Measurements from ENCODE around the gene MAMSTR.

Gene MAMSTR

DNA sequence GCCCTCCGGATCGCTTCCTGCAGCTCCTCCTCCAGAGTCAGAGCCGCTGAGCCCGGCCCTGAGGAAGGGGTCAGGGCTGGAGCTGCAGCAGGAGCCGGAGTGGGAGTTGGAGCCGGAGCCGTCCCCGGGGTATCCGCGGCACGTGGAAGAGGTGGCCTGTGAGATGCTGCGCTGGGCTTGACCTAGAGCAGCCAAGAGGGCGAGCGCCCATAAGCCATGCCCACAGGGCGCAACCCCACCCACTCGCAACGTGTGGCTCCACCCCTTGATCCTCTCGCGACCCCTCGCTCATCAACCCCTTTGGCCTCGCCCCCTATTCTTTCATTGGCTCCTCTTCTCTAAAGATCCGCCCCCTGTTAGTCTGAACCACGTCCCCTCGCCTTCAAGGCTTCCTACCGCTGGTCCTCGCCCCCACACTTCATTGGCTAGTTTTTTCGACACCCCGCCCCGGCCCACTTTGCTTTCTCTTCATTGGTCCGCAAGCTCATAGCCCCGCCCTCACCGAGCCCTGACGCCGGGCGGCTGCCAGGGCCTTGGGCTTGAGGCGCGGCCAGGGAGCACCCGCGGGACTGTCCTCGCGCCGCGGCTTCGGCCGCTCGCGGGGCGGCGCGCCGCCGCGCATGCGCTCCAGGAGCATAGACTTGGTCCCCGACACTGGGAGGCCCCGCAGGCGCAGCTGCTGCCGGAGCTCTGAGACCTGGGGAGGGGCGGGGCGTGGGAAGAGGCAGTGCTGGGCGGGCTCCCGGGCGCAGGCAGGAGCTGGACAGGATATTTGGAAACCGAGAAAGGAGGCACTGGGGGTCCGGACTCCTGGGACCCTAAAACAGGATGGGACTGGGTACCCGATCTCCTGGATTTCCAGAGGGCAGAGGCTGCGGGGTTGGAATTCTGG, 5.4 kb downstream of the MAMSTR start:
- DNase-seq (ENCODE audit: low spot score) (peak; percentile 98), ATAC-seq (ENCODE audit: low read depth) (peak; percentile 88)
- Histone ChIP-seq H3K27ac (ENCODE audit: poor library complexity, severe bottlenecking) (peak overlapping the region; percentile 53), H3K36me3 (ENCODE audit: low read depth) (no peaks in the 10 kb centered on the region), H3K4me1 (ENCODE audit: insufficient read depth, poor library complexity, severe bottlenecking) (peaks cover 5% of the 10 kb centered on the region), H3K9me3 (ENCODE audit: severe bottlenecking) (no peaks in the 10 kb centered on the region), H3K4me3 (ENCODE audit: severe bottlenecking) (peak overlapping the region; percentile 56), H3K27me3 (ENCODE audit: insufficient read depth, poor library complexity, severe bottlenecking) (no peaks in the 10 kb centered on the region)
- TF ChIP-seq, protein P1, sequence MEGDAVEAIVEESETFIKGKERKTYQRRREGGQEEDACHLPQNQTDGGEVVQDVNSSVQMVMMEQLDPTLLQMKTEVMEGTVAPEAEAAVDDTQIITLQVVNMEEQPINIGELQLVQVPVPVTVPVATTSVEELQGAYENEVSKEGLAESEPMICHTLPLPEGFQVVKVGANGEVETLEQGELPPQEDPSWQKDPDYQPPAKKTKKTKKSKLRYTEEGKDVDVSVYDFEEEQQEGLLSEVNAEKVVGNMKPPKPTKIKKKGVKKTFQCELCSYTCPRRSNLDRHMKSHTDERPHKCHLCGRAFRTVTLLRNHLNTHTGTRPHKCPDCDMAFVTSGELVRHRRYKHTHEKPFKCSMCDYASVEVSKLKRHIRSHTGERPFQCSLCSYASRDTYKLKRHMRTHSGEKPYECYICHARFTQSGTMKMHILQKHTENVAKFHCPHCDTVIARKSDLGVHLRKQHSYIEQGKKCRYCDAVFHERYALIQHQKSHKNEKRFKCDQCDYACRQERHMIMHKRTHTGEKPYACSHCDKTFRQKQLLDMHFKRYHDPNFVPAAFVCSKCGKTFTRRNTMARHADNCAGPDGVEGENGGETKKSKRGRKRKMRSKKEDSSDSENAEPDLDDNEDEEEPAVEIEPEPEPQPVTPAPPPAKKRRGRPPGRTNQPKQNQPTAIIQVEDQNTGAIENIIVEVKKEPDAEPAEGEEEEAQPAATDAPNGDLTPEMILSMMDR (IDR thresholded peaks at IDR 0.05; ENCODE audit: poor library complexity, severe bottlenecking): no peak

DNA sequence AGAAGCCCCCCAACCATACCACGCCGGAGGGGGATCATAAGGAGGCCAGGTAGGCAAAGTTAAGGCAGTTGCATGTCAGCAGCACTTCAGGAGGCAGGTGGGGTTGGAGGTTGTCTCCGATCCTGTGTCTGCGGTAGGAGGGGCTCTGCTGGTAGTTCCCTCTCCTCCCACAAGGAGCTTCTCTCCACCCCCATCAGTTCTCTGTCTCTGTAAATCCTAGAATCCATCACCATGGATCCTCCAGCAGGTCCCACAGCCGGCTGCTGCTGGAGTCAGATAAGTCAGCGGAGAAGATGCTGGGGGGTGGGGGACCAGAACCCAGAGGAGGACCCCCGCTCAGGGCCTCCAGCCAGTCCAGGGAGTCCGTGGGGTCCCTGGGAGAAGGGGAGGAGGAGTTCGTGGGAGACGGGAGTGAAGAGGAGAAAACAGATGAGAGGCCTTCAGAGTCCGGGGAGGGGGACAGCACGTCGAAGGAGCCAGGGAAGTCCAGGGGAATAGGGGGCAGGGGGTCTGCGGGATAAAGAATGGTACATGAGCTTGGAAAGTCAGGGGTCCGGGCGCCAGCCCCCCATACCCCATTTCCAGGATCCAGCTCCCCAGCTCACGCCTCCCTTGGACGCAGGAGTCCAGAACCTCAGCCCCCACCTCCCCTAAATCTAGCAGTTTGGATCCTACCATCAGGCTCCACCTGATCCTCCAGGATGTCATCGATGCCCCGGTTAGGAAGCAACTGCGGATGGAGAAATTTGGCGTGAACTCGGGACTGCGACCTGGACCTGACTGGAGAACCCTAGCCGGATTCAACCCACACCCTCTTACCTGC, 6.3 kb downstream of the MAMSTR start:
- Histone ChIP-seq H3K36me3 (ENCODE audit: low read depth) (no peaks in the 10 kb centered on the region), H3K4me3 (ENCODE audit: severe bottlenecking) (peak overlapping the region; percentile 56), H3K27me3 (ENCODE audit: insufficient read depth, poor library complexity, severe bottlenecking) (no peaks in the 10 kb centered on the region), H3K9me3 (ENCODE audit: severe bottlenecking) (no peaks in the 10 kb centered on the region), H3K27ac (ENCODE audit: poor library complexity, severe bottlenecking) (peak overlapping the region; percentile 22), H3K4me1 (ENCODE audit: insufficient read depth, poor library complexity, severe bottlenecking) (peaks cover 5% of the 10 kb centered on the region)
- TF ChIP-seq, protein P1 (IDR thresholded peaks at IDR 0.05; ENCODE audit: poor library complexity, severe bottlenecking): no peak
- DNase-seq (ENCODE audit: low spot score) (no peak), ATAC-seq (ENCODE audit: low read depth) (no peak)

DNA sequence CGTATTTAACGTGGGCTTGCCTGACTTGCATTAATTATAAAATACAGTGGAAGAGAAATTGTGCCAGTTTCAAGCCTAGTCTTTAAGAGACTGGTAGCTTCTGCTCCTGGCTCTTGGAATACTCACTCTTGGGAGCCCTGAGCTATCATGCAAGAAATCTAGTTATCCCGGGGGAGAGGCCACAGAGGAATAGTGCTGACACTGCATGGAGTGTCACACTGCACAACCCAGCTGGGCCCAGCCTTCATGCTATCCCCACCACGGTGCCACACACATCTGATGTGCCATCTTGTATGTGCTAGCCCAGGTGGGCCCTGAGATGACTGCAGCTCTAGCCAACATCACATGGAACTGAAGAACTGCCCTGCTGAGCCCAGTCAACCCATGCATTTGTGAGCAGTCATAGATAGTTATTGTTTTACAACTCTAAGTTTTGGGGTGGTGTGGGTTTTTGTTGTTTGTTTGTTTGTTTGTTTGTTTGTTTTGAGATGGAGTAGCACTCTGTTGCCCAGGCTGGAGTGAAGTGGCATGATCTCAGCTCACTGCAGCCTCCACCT, 8.3 kb downstream of the MAMSTR start:
- Histone ChIP-seq H3K27me3 (ENCODE audit: insufficient read depth, poor library complexity, severe bottlenecking) (no peaks in the 10 kb centered on the region), H3K4me3 (ENCODE audit: severe bottlenecking) (no peak overlapping the region), H3K9me3 (ENCODE audit: severe bottlenecking) (no peaks in the 10 kb centered on the region), H3K27ac (ENCODE audit: poor library complexity, severe bottlenecking) (no peak overlapping the region), H3K36me3 (ENCODE audit: low read depth) (no peaks in the 10 kb centered on the region), H3K4me1 (ENCODE audit: insufficient read depth, poor library complexity, severe bottlenecking) (peaks cover 5% of the 10 kb centered on the region)
- TF ChIP-seq, protein P1 (IDR thresholded peaks at IDR 0.05; ENCODE audit: poor library complexity, severe bottlenecking): no peak
- ATAC-seq (ENCODE audit: low read depth) (no peak), DNase-seq (ENCODE audit: low spot score) (no peak)

DNA sequence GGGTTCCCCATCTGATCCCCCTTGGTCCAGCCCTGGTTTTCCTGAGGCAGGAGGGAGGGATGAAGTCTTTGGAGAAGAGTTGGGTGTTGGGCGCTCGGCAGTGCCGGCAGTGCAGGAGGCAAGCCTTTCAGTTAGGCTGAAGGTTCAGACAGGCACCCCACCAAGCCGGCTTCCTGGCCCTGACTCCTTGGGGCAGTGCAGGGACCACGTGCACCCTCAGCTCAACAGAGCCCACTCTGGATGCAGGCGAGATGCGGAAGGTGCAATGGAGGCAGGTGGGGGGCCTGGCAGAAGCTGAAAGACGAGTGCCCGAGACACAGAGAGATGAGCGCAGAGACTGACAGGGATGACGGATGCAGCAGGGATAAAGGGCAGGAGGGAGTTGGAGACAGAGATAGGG, 11.1 kb downstream of the MAMSTR start:
- no peak overlapping the region for H3K4me3 ChIP-seq (ENCODE audit: severe bottlenecking)
- no peaks in the 10 kb centered on the region for H3K9me3 ChIP-seq (ENCODE audit: severe bottlenecking)
- no peaks in the 10 kb centered on the region for H3K27me3 ChIP-seq (ENCODE audit: insufficient read depth, poor library complexity, severe bottlenecking)
- H3K36me3 ChIP-seq (ENCODE audit: low read depth): no peaks in the 10 kb centered on the region
- DNase-seq (ENCODE audit: low spot score) (no peak), ATAC-seq (ENCODE audit: low read depth) (no peak)
- TF ChIP-seq, protein P1 (IDR thresholded peaks at IDR 0.05; ENCODE audit: poor library complexity, severe bottlenecking): no peak
- no peak overlapping the region for H3K27ac ChIP-seq (ENCODE audit: poor library complexity, severe bottlenecking)
- peaks cover 5% of the 10 kb centered on the region for H3K4me1 ChIP-seq (ENCODE audit: insufficient read depth, poor library complexity, severe bottlenecking)

Data from RWPE2 (cell line).